Measurements from ENCODE around the gene CAMTA1. TPM values are rescaled to one million over a fixed set of nuclear protein-coding genes. Genes with fewer than 3 reads are reported as not detected.

Gene CAMTA1
- total RNA-seq, 4 donors from 2014 or later: 57.4 to 88.3 (median 62.1) TPM

DNA sequence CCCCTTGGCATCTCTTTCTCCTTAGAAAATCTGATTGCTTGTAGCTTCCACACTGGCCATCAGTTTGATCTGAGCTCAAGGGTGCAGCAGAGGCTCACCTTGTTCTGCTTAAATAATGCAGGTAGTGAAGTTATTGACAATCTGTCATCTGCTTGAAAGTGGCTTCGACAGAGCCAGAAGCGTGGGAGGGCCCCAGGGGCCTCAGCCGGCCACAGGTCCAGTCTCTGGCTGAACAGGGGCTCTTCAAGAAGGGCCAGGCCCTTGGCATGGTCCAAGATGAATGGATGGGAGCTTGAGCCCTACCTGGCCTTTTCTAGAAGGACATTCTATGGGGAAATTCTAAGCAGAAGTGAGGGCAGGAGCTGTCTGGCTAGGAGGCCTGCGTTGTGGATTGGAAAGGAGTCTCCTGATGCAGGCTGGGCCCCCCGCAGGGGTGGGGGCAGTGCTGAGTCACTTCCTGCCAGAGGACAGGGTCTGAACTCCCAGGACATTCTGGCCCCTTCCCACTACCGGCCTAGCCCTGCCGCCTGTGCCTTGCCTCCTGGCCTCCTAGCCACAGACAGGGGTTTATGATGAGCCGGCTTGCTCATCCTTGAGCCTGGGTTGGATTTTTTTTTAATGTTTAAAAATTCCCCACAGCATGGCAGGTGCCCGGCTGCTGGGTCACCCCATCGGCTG lies 823.5 kb downstream of the CAMTA1 start:
- no peak for TF ChIP-seq CTCF (IDR thresholded peaks at IDR 0.05)
- TF ChIP-seq POLR2A (IDR thresholded peaks at IDR 0.05): no peak
- Histone ChIP-seq H3K4me3 (no peak overlapping the region), H3K9me3 (no peaks in the 10 kb centered on the region), H3K27ac (no peak overlapping the region), H3K4me1 (no peaks in the 10 kb centered on the region), H3K27me3 (no peaks in the 10 kb centered on the region), H3K36me3 (no peaks in the 10 kb centered on the region)
- DNase-seq: no peak

GRCh38 chr1:7609311-7609994 lies 824.2 kb downstream of the CAMTA1 start:
- Histone ChIP-seq H3K36me3 (no peaks in the 10 kb centered on the region), H3K27ac (no peak overlapping the region), H3K4me3 (no peak overlapping the region), H3K9me3 (no peaks in the 10 kb centered on the region), H3K27me3 (no peaks in the 10 kb centered on the region), H3K4me1 (no peaks in the 10 kb centered on the region)
- no peak for TF ChIP-seq POLR2A (IDR thresholded peaks at IDR 0.05)
- TF ChIP-seq CTCF (IDR thresholded peaks at IDR 0.05): no peak
- no peak for DNase-seq

DNA sequence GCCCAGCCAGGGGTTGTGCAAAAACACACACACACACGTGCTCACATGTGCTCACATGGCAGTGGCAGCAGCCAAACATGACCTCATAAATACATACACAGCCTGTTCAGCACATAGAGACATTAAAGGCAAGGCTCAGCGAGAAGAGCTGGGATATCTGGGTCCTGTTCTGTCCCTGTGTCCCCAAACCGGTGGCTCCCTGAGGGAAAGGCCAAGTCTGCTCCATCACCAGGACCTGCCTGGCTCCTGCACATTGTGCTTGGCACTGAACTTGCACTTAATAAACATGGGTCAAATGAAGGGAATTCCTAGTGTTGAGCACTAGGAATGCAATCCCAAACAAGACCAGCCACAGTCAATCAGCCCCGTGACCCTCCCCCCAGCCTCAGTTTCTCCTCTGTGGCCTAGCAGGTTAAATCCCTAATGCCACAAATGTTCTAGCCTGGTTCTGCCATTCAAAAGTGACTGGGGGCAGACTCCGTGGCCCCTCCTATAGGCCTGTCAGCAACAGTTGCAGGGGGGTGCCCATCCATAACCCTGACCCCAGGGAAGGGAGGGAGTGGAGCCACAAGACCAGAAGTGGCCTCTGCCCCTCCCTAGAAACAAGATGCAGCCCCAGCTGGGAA lies 825.0 kb downstream of the CAMTA1 start:
- H3K27ac ChIP-seq: no peak overlapping the region
- no peaks in the 10 kb centered on the region for H3K27me3 ChIP-seq
- no peaks in the 10 kb centered on the region for H3K36me3 ChIP-seq
- TF ChIP-seq POLR2A (IDR thresholded peaks at IDR 0.05): no peak
- TF ChIP-seq CTCF (IDR thresholded peaks at IDR 0.05): no peak
- H3K4me1 ChIP-seq: no peaks in the 10 kb centered on the region
- no peak overlapping the region for H3K4me3 ChIP-seq
- no peaks in the 10 kb centered on the region for H3K9me3 ChIP-seq
- DNase-seq: no peak

- DNase-seq: no peak
- Histone ChIP-seq H3K9me3 (no peaks in the 10 kb centered on the region), H3K27me3 (no peaks in the 10 kb centered on the region), H3K4me1 (no peaks in the 10 kb centered on the region), H3K27ac (no peak overlapping the region), H3K36me3 (no peaks in the 10 kb centered on the region), H3K4me3 (no peak overlapping the region)
- TF ChIP-seq POLR2A (IDR thresholded peaks at IDR 0.05) (no peak), CTCF (IDR thresholded peaks at IDR 0.05) (no peak)
Measured at GRCh38 chr1:7610936-7611335, 825.7 kb downstream of the CAMTA1 start.

DNA sequence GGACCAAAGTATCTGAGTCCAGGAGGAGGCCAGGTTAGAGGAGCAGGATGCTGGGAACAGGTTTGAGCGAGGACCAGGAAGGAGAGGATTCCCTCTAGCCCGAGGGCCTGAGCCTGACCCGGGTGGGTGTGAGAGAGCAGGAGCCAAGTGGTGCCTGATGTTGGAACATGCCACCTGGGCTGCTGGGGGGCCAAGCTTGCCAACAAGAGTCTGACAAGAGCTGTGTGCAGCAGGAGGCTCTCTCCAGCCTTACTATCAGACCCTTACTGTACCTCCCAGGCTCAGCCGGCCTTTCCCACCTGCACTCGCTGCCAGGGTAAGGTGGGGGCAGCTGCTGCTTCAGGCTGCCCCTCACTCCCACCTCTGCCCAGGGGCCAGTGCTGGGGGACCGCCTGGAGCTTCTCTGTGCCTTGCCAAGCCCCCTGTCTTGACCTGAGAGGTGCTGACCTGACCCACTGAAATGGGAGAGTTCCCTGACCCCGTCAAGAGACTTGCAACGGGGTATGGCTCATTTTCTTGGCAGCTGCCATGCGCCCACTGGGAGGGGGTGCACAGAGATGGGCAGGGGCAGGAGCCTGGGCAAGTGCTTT lies 826.3 kb downstream of the CAMTA1 start:
- TF ChIP-seq POLR2A (IDR thresholded peaks at IDR 0.05) (no peak), CTCF (IDR thresholded peaks at IDR 0.05) (no peak)
- Histone ChIP-seq H3K36me3 (no peaks in the 10 kb centered on the region), H3K4me1 (no peaks in the 10 kb centered on the region), H3K4me3 (no peak overlapping the region), H3K27ac (no peak overlapping the region), H3K9me3 (no peaks in the 10 kb centered on the region), H3K27me3 (no peaks in the 10 kb centered on the region)
- DNase-seq: no peak
